ENCODE measurements around the gene FNDC8. TPM values are rescaled to one million over a fixed set of nuclear protein-coding genes. Genes with fewer than 3 reads are reported as not detected.

FNDC8 gene
- total RNA-seq, 1 donor from 2014 or later, result not detected

DNA sequence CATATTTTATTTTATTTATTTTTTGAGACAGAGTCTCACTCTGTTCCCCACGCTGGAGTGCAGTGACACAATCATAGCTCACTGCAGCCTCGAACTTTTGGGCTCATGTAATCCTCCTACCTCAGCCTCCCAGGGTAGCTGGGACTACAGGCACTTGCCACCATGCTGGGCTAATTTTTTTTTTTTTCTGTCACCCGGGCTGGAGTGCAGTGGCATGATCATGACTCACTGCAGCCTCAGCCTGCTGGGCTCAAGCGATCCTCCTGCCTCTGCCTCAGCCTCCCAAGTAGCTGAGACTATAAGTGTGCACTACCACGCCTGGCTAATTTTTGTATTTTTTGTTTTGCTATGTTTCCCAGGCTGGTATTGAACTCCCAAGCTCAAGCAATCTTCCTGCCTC is 43.3 kb downstream of the FNDC8 start:
- no peaks in the 10 kb centered on the region for H3K27me3 ChIP-seq (ENCODE audit: control insufficient read depth, insufficient read depth, low read length)
- H3K4me3 ChIP-seq (ENCODE audit: low read depth, low read length), result no peak overlapping the region
- TF ChIP-seq, protein P1, sequence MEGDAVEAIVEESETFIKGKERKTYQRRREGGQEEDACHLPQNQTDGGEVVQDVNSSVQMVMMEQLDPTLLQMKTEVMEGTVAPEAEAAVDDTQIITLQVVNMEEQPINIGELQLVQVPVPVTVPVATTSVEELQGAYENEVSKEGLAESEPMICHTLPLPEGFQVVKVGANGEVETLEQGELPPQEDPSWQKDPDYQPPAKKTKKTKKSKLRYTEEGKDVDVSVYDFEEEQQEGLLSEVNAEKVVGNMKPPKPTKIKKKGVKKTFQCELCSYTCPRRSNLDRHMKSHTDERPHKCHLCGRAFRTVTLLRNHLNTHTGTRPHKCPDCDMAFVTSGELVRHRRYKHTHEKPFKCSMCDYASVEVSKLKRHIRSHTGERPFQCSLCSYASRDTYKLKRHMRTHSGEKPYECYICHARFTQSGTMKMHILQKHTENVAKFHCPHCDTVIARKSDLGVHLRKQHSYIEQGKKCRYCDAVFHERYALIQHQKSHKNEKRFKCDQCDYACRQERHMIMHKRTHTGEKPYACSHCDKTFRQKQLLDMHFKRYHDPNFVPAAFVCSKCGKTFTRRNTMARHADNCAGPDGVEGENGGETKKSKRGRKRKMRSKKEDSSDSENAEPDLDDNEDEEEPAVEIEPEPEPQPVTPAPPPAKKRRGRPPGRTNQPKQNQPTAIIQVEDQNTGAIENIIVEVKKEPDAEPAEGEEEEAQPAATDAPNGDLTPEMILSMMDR (IDR thresholded peaks at IDR 0.05; ENCODE audit: insufficient read depth, low read length, severe bottlenecking), result no peak
- no peak for FAIRE-seq
- no peak for DNase-seq (ENCODE audit: low read depth)
- H3K36me3 ChIP-seq (ENCODE audit: control insufficient read depth, insufficient read depth, low read length), result no peaks in the 10 kb centered on the region

DNA sequence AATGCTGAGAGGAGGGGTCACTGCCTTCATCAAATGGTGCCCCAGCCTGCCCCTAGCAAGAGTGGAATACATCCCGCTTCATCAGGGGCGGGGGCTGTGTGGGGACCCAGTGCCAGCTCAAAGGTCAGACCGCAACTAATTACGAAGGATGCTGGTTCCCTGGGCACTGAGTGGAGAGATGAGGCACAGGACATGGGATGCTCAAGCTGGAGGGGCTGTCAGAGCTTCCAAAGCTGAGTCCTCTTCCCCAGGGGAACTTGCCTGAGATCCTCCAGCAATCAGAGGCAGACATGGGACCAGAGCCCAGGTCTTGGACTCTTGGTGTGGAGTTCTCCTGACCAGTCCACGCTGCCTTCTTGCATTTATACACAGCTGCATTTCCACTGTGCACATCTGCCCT is 45.1 kb downstream of the FNDC8 start:
- TF ChIP-seq, protein P1 (IDR thresholded peaks at IDR 0.05; ENCODE audit: insufficient read depth, low read length, severe bottlenecking), result no peak
- Histone ChIP-seq H3K27me3 (ENCODE audit: control insufficient read depth, insufficient read depth, low read length) (no peaks in the 10 kb centered on the region), H3K36me3 (ENCODE audit: control insufficient read depth, insufficient read depth, low read length) (no peaks in the 10 kb centered on the region), H3K4me3 (ENCODE audit: low read depth, low read length) (no peak overlapping the region)
- DNase-seq (ENCODE audit: low read depth) (no peak), FAIRE-seq (peak; percentile 18)

DNA sequence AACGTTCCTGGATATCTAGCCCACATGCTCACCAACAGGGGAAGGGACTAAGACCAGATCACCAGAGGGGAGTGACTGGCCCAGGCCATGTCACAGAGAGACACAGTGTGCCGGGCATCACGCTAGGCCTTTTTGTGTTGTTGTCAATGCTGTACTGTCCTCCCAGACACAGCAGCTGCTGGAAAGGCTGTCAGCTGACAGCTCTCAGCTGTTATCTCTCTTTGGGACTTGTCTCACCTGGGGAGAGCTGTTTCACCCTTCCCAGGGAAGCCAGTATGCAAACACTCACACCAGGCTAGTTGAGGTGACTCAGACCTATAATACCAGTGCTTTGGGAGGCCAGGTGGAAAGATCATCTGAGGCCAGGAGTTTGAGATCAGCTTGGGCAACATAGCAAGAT is 45.6 kb downstream of the FNDC8 start:
- no peak for FAIRE-seq
- Histone ChIP-seq H3K27me3 (ENCODE audit: control insufficient read depth, insufficient read depth, low read length) (no peaks in the 10 kb centered on the region), H3K36me3 (ENCODE audit: control insufficient read depth, insufficient read depth, low read length) (no peaks in the 10 kb centered on the region), H3K4me3 (ENCODE audit: low read depth, low read length) (no peak overlapping the region)
- peak; percentile 47 for DNase-seq (ENCODE audit: low read depth)
- TF ChIP-seq, protein P1 (IDR thresholded peaks at IDR 0.05; ENCODE audit: insufficient read depth, low read length, severe bottlenecking), result no peak

DNA sequence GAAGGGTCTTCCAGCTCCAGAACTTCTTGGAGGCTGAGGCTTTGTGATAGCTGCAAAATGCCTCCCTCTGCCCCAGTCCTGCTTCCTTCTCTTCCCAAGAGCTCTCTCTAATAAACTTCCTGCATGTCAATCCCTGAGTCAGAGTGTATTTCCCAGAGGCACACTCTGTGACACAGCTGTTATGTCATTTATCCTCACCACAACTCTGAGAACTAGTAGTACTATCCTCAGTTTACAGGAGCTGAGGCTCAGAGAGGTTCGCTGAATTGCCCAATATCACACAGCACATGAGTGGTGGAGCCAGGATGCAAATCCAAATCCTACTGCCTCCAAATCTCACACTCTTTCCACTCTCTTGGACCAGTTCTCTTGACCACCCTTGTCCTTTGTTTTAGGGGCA is 46.3 kb downstream of the FNDC8 start:
- no peaks in the 10 kb centered on the region for H3K27me3 ChIP-seq (ENCODE audit: control insufficient read depth, insufficient read depth, low read length)
- FAIRE-seq (peak; percentile 60), DNase-seq (ENCODE audit: low read depth) (peak; percentile 80)
- no peaks in the 10 kb centered on the region for H3K36me3 ChIP-seq (ENCODE audit: control insufficient read depth, insufficient read depth, low read length)
- TF ChIP-seq, protein P1 (IDR thresholded peaks at IDR 0.05; ENCODE audit: insufficient read depth, low read length, severe bottlenecking), result no peak
- no peak overlapping the region for H3K4me3 ChIP-seq (ENCODE audit: low read depth, low read length)

DNA sequence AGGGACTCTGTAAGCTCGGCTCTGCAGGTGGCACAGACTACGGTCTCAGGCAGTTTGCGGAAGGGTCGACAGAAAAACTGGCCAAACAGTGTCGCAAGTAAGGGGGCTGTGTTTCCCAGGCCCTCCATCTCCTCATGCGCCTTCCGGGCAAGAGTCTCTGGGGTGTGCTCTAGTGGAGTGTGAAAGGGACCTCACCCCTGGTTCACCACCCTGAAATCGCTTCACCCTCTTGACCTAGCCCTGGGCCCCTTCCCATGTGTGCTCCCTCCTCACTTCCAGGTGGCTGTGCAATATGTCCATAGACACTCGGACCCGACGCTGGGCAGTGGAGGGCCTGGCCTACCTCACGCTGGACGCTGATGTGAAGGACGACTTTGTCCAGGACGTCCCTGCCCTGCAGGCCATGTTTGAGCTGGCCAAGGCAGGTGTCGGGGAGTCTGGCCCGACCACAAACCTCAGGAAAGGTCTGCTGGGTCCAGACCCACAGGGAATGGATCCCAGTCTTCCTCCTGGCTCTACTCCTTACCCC is 48.5 kb downstream of the FNDC8 start:
- no peak for DNase-seq (ENCODE audit: low read depth)
- no peak for FAIRE-seq
- Histone ChIP-seq H3K27me3 (ENCODE audit: control insufficient read depth, insufficient read depth, low read length) (no peaks in the 10 kb centered on the region), H3K36me3 (ENCODE audit: control insufficient read depth, insufficient read depth, low read length) (no peaks in the 10 kb centered on the region), H3K4me3 (ENCODE audit: low read depth, low read length) (no peak overlapping the region)
- TF ChIP-seq, protein P1 (IDR thresholded peaks at IDR 0.05; ENCODE audit: insufficient read depth, low read length, severe bottlenecking), result no peak

Data from bronchial epithelial cell (primary cell).